LNCaP clone FGC (cell line): ENCODE measurements around the gene OR2K2.

Source experiments
- DNase-seq: peaks from one replicate; pipeline ENCODE4 v3.0.0-alpha.2; 2011; ENCODE audit warnings: low read depth
- H3K4me3 ChIP-seq: 2 replicates; pipeline ENCODE4 v1.5.1; 2011; ENCODE audit warnings: mild to moderate bottlenecking, low read depth, low read length, control low read depth
- CTCF ChIP-seq: IDR thresholded peaks from 2 replicates; pipeline ENCODE4 v1.5.1; 2012; ENCODE audit warnings: mild to moderate bottlenecking; ENCODE audit not compliant: control insufficient read depth, insufficient read depth; ENCODE audit errors: extremely low read depth

OR2K2 gene

GRCh38 chr9:111330124-111330523, at the start of gene OR2K2:
Gene OR2K2 (minus strand): TSS chr9:111330224. CDS start chr9:111328433, 1,791 bp downstream.
- no peak for DNase-seq
- TF ChIP-seq CTCF: no peak
- no peak within 1 kb of the TSS for H3K4me3 ChIP-seq

GRCh38 chr9:111375817-111376564, 46.0 kb upstream of the OR2K2 start:
- H3K4me3 ChIP-seq: no peak overlapping the region
- DNase-seq: no peak
- TF ChIP-seq CTCF: no peak

- no peak for TF ChIP-seq CTCF
- H3K4me3 ChIP-seq: no peak overlapping the region
- no peak for DNase-seq
Measured at GRCh38 chr9:111375062-111375461, 45.0 kb upstream of the OR2K2 start.

- no peak for TF ChIP-seq CTCF
- DNase-seq: no peak
- no peak overlapping the region for H3K4me3 ChIP-seq
Measured at GRCh38 chr9:111372297-111372696, 42.3 kb upstream of the OR2K2 start.

GRCh38 chr9:111366978-111367377, 37.0 kb upstream of the OR2K2 start:
- no peak for TF ChIP-seq CTCF
- no peak overlapping the region for H3K4me3 ChIP-seq
- DNase-seq: no peak

- TF ChIP-seq CTCF: no peak
- H3K4me3 ChIP-seq: no peak overlapping the region
- no peak for DNase-seq
Measured at GRCh38 chr9:111362526-111362925, 32.5 kb upstream of the OR2K2 start.

GRCh38 chr9:111360881-111361280, 30.9 kb upstream of the OR2K2 start:
- TF ChIP-seq CTCF: no peak
- no peak for DNase-seq
- no peak overlapping the region for H3K4me3 ChIP-seq
